GM13976 (cell line): ENCODE results near the gene FKBP1A.

Experiments
- DNase-seq: peaks from one replicate; pipeline ENCODE4 v3.0.0; 2012; ENCODE audit warnings: low spot score
- in situ Hi-C: fragments of 300-500 bp; cut with MboI; formaldehyde crosslinking; loops from one replicate; pipeline ENCODE4 v1.12.0; 2022; ENCODE audit warnings: low sequenced_read_pairs, mixed read lengths, inconsistent platforms; ENCODE audit not compliant: unreplicated experiment
- TF ChIP-seq, protein P1 (sequence below): IDR thresholded peaks from 2 replicates; pipeline ENCODE4 v1.5.1; 2012; ENCODE audit warnings: borderline replicate concordance, mild to moderate bottlenecking; ENCODE audit not compliant: insufficient read depth; ENCODE audit errors: extremely low read depth, missing control alignments, control extremely low read depth

The FKBP1A gene

GRCh38 chr20:1331801-1332453, 60.9 kb downstream of the FKBP1A start:
- TF ChIP-seq, protein P1, sequence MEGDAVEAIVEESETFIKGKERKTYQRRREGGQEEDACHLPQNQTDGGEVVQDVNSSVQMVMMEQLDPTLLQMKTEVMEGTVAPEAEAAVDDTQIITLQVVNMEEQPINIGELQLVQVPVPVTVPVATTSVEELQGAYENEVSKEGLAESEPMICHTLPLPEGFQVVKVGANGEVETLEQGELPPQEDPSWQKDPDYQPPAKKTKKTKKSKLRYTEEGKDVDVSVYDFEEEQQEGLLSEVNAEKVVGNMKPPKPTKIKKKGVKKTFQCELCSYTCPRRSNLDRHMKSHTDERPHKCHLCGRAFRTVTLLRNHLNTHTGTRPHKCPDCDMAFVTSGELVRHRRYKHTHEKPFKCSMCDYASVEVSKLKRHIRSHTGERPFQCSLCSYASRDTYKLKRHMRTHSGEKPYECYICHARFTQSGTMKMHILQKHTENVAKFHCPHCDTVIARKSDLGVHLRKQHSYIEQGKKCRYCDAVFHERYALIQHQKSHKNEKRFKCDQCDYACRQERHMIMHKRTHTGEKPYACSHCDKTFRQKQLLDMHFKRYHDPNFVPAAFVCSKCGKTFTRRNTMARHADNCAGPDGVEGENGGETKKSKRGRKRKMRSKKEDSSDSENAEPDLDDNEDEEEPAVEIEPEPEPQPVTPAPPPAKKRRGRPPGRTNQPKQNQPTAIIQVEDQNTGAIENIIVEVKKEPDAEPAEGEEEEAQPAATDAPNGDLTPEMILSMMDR = no peak
- in situ Hi-C loops = no loop called here
- DNase-seq = no peak

- no peak for DNase-seq
- in situ Hi-C loops = no loop called here
- TF ChIP-seq, protein P1 = no peak
These were observed 61.8 kb downstream of the FKBP1A start for GRCh38 chr20:1331101-1331500.

DNA sequence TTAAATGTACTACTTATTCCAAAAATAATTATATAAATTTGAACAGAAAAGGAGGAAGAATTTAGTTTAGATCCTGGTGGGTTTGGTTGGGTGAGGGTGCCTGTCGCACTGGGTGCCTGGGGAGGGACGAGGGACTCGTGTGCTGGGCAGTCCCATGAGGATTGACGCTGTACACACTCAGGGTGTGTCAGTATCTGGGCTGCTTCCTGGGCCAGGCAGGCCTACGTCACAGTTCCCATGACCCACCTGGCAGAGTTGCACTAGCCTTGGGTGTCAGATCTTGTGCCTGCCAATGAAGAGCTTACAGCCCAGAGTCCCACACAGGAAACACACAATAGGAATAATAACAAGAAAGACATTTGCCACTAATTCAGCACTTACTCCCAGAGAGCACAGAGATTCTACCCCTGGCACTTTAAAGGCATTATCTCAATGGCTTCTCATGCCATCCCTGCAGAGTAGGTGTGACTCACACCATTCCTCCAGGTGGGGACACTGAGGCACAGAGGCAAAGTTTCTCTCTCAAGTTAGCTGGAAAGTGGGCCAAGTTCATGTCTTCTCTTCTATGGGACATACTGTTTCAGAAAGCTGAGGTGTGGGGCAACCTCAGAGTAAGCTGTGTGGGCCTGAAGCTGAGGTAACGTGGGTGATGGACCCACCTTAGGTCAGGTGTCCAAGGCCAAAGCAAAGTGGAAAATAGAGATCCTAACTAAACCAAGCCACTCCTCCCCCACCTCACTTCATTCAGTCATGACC, 62.6 kb downstream of the FKBP1A start:
- no peak for DNase-seq
- TF ChIP-seq, protein P1 = no peak
- in situ Hi-C loops = no loop called here

DNA sequence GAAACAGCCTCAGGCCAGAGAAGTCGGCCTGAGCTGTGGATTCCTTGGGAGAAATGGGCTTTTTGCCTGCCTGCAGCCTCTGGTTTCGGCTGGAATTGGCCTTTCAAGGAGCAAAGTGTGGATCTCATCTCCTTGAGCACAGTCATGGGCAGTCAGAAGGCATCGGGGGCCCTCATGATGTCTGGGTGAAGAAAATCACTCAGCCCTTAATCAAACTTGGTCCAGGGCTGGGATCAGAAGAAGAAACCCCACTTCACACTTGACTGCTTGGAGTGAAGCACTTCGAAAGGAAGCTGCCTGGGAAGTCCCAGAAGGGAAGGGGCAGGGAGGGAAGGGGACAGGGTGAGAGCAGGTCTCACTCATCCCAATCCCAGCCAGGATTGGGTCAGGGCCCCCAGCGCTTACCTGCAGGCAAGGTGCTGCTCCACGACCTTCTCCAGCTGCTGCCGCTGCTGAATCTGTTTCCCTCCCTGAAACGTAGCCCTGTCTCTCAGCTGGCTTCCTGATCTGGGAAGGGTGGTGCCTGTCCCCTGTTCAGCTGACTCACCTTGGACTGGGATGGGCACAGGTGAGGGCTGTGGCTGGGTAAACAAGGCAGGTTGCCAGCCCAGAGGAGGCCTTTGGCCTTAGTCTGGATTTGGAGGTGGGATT, 64.0 kb downstream of the FKBP1A start, which contains the start of gene SDCBP2:
Gene SDCBP2 (minus strand): TSS at position 460 of the 651 bp plus-strand sequence. CDS start 8,723 bp downstream, outside the sequence.
- DNase-seq = no peak
- in situ Hi-C loops = no loop called here

GRCh38 chr20:1327827-1328679, 64.8 kb downstream of the FKBP1A start:
- in situ Hi-C loops = no loop called here
- no peak for DNase-seq
- TF ChIP-seq, protein P1 = no peak

More for the DNA sequence above, 64.0 kb downstream of the FKBP1A start, which contains the start of gene SDCBP2:
- TF ChIP-seq, protein P1 = no peak

- in situ Hi-C loops = no loop called here
- TF ChIP-seq, protein P1 = no peak
- no peak for DNase-seq
These were observed 65.6 kb downstream of the FKBP1A start for GRCh38 chr20:1327241-1327653.
